Caco-2 (cell line): ENCODE data around the gene MRPL22. TPM values are rescaled to one million over a fixed set of nuclear protein-coding genes. Genes with fewer than 3 reads are reported as not detected.

Source experiments
- BruUV-seq: library from RNA; stranded (reverse); fragments of 400-500 nt; replicated peaks from 2 replicates; lab custom pipeline; 2021; lab: Mats Ljungman, UMichigan
- CTCF ChIA-PET: fragments of 300-600 bp; sonication (Branson Sonifier 250); formaldehyde crosslinking; loops from one replicate; lab custom pipeline; 2022; ENCODE audit warnings: antibody characterized with exemption; lab: Charles Lee
- POLR2A ChIA-PET: fragments of 300-600 bp; sonication (Branson Sonifier 250); formaldehyde crosslinking; loops from one replicate; lab custom pipeline; 2022; ENCODE audit warnings: antibody characterized with exemption; lab: Charles Lee
- DNase-seq, 2 experiments: peaks; one replicate each; pipeline versions ENCODE4 v3.0.0 to v3.0.0-alpha.2; 2020 to 2022
- H3K27me3 ChIP-seq: replicated peaks from 2 replicates; pipeline ENCODE4 v1.6.0; 2011; ENCODE audit warnings: low read length; ENCODE audit not compliant: control insufficient read depth, insufficient read depth
- H3K36me3 ChIP-seq: 2 replicates; pipeline ENCODE4 v1.5.1; 2011; ENCODE audit warnings: low read length; ENCODE audit not compliant: control insufficient read depth, insufficient read depth
- H3K4me1 ChIP-seq: fragments of 250-450 bp; sonication (Bioruptor Pico); 2 replicates; pipeline ENCODE4 v1.5.1; 2020; ENCODE audit warnings: mild to moderate bottlenecking
- H3K4me3 ChIP-seq: 2 replicates; pipeline ENCODE4 v1.5.1; 2011; ENCODE audit warnings: low read depth, mild to moderate bottlenecking, control low read depth, low read length
- H3K9me3 ChIP-seq: fragments of 250-450 bp; sonication (Bioruptor Pico); 2 replicates; pipeline ENCODE4 v1.5.1; 2020; ENCODE audit warnings: mild to moderate bottlenecking, moderate library complexity
- H3K27ac Mint-ChIP-seq: one replicate; pipeline ENCODE4 v1.8.0; 2022; ENCODE audit warnings: mixed read lengths; ENCODE audit not compliant: unreplicated experiment
- H3K27me3 Mint-ChIP-seq: one replicate; pipeline ENCODE4 v1.8.0; 2022; ENCODE audit warnings: mixed read lengths; ENCODE audit not compliant: insufficient read depth, unreplicated experiment
- H3K36me3 Mint-ChIP-seq: one replicate; pipeline ENCODE4 v1.8.0; 2022; ENCODE audit warnings: mild to moderate bottlenecking, mixed read lengths; ENCODE audit not compliant: insufficient read depth, unreplicated experiment
- H3K4me1 Mint-ChIP-seq: one replicate; pipeline ENCODE4 v1.8.0; 2022; ENCODE audit warnings: low read depth, mixed read lengths; ENCODE audit not compliant: unreplicated experiment
- H3K4me3 Mint-ChIP-seq: one replicate; pipeline ENCODE4 v1.8.0; 2022; ENCODE audit warnings: mild to moderate bottlenecking, moderate library complexity, mixed read lengths; ENCODE audit not compliant: unreplicated experiment
- H3K9me3 Mint-ChIP-seq: one replicate; pipeline ENCODE4 v1.8.0; 2022; ENCODE audit warnings: mixed read lengths; ENCODE audit not compliant: unreplicated experiment
- CTCF ChIP-seq, 2 experiments: fragments of 200-600 bp in 1 of 2; IDR thresholded peaks; 1 replicate in 1 of 2; 2 replicates in 1 of 2; pipeline versions ENCODE4 v1.5.1 to v1.8.0; 2011 to 2022; ENCODE audit warnings: antibody characterized with exemption in 1 of 2, control low read depth in 1 of 2, inconsistent platforms in 1 of 2, low read depth in 1 of 2, low read length in 1 of 2, mild to moderate bottlenecking in 1 of 2, moderate library complexity in 1 of 2; ENCODE audit not compliant: insufficient read depth in 1 of 2, severe bottlenecking in 1 of 2, unreplicated experiment in 1 of 2
- intact Hi-C: fragments of 100-400 bp; cut with micrococcal nuclease; formaldehyde crosslinking; loops from one replicate; pipeline ENCODE4 v1.10.0; 2022; ENCODE audit not compliant: unreplicated experiment
- total RNA-seq: library from RNA; stranded (reverse); gene quantifications from 2 replicates; pipeline ENCODE4 v1.2.3, GENCODE V29; 2022

The MRPL22 gene
- total RNA-seq, 1 experiment from 2014 or later: 84.8 TPM

- Mint-ChIP-seq H3K4me1 (no peaks in the 10 kb centered on the region), H3K9me3 (no peaks in the 10 kb centered on the region), H3K36me3 (no peaks in the 10 kb centered on the region), H3K4me3 (no peak overlapping the region), H3K27me3 (no peaks in the 10 kb centered on the region), H3K27ac (no peak overlapping the region)
- H3K27me3 ChIP-seq: no peaks in the 10 kb centered on the region
- H3K4me1 ChIP-seq: no peaks in the 10 kb centered on the region
- TF ChIP-seq CTCF (IDR thresholded peaks at IDR 0.05; ENCODE audit: insufficient read depth in 1 of 2, low read depth in 1 of 2, low read length in 1 of 2, severe bottlenecking in 1 of 2, unreplicated experiment in 1 of 2): no peak
- no TSS peak for BruUV-seq
- intact Hi-C loops: no loop called here
- CTCF ChIA-PET: no interaction called here
- H3K36me3 ChIP-seq: no peaks in the 10 kb centered on the region
- no peak overlapping the region for H3K4me3 ChIP-seq
- DNase-seq: no peak
- POLR2A ChIA-PET: no interaction called here
- no peaks in the 10 kb centered on the region for H3K9me3 ChIP-seq
These were observed 52.6 kb downstream of the MRPL22 start for GRCh38 chr5:154993461-154993860.

GRCh38 chr5:154995679-154996078, 54.8 kb downstream of the MRPL22 start:
- no peak for DNase-seq
- no peaks in the 10 kb centered on the region for H3K36me3 ChIP-seq
- CTCF ChIA-PET: interaction anchor here (1.4 to 2.5 kb wide), 2 partner anchors 20 to 23 kb away, joined by 3 to 10 read pairs; no protein-coding TSS in a partner anchor
- H3K27me3 Mint-ChIP-seq: no peaks in the 10 kb centered on the region
- POLR2A ChIA-PET: no interaction called here
- no peak overlapping the region for H3K27ac Mint-ChIP-seq
- no peak overlapping the region for H3K4me3 ChIP-seq
- intact Hi-C loops: loop anchor here (2.0 kb wide), 1 partner anchor 23 kb away; no protein-coding TSS in a partner anchor
- no peak overlapping the region for H3K4me3 Mint-ChIP-seq
- no peaks in the 10 kb centered on the region for H3K36me3 Mint-ChIP-seq
- no peaks in the 10 kb centered on the region for H3K4me1 Mint-ChIP-seq
- no peaks in the 10 kb centered on the region for H3K4me1 ChIP-seq
- no peaks in the 10 kb centered on the region for H3K9me3 Mint-ChIP-seq
- peak in 1 of 2 experiments; percentile 24 for TF ChIP-seq CTCF (IDR thresholded peaks at IDR 0.05; ENCODE audit: insufficient read depth in 1 of 2, low read depth in 1 of 2, low read length in 1 of 2, severe bottlenecking in 1 of 2, unreplicated experiment in 1 of 2)
- no peaks in the 10 kb centered on the region for H3K9me3 ChIP-seq
- H3K27me3 ChIP-seq: no peaks in the 10 kb centered on the region
- BruUV-seq: no TSS peak

- Mint-ChIP-seq H3K36me3 (no peaks in the 10 kb centered on the region), H3K27ac (no peak overlapping the region), H3K9me3 (no peaks in the 10 kb centered on the region), H3K4me3 (no peak overlapping the region), H3K27me3 (no peaks in the 10 kb centered on the region), H3K4me1 (no peaks in the 10 kb centered on the region)
- no peaks in the 10 kb centered on the region for H3K9me3 ChIP-seq
- BruUV-seq: no TSS peak
- no peak for TF ChIP-seq CTCF (IDR thresholded peaks at IDR 0.05; ENCODE audit: insufficient read depth in 1 of 2, low read depth in 1 of 2, low read length in 1 of 2, severe bottlenecking in 1 of 2, unreplicated experiment in 1 of 2)
- CTCF ChIA-PET: no interaction called here
- POLR2A ChIA-PET: no interaction called here
- no peaks in the 10 kb centered on the region for H3K4me1 ChIP-seq
- no peaks in the 10 kb centered on the region for H3K36me3 ChIP-seq
- H3K4me3 ChIP-seq: no peak overlapping the region
- no peaks in the 10 kb centered on the region for H3K27me3 ChIP-seq
- no peak for DNase-seq
- intact Hi-C loops: no loop called here
These were observed 56.9 kb downstream of the MRPL22 start for GRCh38 chr5:154997746-154998145.
